LNCAP (cell line): ENCODE data around the gene SHB.

Source experiments
- CTCF ChIP-seq: fragments of 450-650 bp; IDR thresholded peaks from 2 replicates; pipeline ENCODE4 v1.5.1; 2017; ENCODE audit warnings: mild to moderate bottlenecking

Gene SHB

GRCh38 chr9:37903647-37904444 is 165.2 kb downstream of the SHB start, which contains the start of gene SLC25A51:
SLC25A51 (minus strand) TSS chr9:37904127; CDS start chr9:37888550, 15,577 bp downstream.
- peak; percentile 92 for TF ChIP-seq CTCF

DNA sequence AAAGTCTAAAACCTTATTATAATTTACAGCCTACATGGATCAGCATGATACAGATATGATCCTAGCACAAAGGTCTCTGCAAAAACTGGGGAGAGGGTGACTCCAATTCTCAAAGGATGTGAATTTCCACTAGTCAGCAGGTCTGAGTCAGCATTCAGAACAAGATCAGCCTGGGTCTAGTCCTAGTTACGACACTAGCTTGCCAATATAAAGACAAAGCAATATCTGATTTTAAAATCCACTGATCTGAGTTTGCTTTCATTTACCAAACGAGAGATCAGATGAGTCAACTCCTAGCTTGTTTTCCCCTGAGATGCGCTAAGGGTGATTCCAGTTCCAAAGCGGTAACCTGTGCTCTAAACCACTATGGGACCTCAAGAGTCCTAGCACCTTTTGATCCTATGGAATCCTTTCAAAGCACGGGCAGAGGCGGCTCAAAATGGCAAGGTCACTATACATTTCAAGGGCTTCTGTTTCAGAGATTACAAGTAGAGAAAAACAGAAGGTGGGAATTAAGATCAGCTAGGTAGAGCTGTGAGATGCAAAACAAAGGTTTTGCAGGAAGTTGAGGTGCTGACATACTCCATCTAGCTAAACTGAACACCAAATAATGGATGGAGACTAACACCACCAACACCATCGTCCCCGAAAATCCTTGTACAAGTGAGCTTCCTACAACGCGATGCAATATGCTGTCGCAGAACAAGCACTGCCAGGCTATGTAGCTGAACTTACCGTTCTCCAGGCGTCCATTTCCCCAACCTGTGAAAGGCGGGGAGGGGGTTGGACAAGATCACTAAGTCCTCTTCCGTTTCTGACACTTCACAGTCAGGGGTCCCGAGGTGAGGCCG is 166.0 kb downstream of the SHB start:
- no peak for TF ChIP-seq CTCF

DNA sequence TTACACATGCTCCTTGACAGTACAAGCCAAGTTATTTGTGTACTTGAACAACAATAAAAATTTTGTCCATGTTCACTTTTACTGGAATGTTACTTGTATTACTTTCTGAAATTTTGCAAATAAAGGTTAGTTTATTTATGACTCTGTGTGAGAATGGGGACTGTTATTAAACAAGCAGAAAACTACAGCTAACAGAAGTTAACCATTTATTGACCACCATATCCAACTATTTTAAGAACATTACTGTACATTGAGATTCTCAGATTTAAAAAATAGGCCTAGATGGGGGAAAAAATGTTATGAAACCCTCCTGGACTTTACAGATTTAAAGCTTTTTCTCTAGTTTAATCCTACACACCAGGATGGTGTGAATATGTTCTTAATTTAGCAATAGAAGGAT is 166.9 kb downstream of the SHB start:
- no peak for TF ChIP-seq CTCF

- no peak for TF ChIP-seq CTCF
These were observed 170.0 kb downstream of the SHB start for GRCh38 chr9:37899041-37899440.

DNA sequence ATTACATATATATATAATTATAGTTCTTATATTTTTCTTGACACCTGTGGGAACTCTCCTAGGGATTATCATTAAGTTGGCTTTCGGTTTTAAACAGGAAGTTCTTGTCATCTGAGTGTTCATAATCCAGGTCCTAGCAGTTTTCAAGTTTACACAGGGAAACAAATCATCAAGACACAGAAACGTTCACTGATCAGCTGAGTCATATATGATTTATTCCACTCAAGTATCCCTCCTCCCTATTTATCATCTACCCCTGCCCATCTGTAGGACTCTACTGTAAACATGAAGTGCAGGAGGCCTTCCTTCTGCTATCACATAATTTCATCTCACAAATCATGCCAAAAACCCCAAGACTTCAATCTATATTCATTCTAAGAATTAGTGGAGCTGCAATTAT is 171.4 kb downstream of the SHB start:
- TF ChIP-seq CTCF = no peak

DNA sequence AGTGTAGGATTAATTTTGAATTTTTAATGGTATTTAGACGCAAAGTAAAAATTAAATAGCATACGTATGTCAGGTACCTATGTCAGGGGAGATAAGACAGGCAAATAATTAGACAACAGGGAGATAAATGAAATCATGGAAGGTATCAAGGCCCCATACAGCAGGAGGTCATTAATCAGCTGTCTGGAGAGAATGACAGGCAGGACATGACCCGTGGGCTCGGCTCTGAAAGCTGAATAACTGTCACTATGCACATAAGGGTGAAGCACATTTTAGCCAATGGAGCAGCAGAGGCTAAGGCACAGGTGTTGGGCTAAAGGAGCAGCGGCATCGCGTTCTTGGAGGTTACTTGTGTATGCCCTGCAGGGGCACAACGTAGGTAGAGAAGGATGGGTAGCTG is 177.0 kb downstream of the SHB start:
- TF ChIP-seq CTCF = no peak

GRCh38 chr9:37889536-37889935 is 179.5 kb downstream of the SHB start:
- TF ChIP-seq CTCF = no peak
